HepG2 (cell line): Measurements from ENCODE around the gene GNAI2. TPM values are rescaled to one million over a fixed set of nuclear protein-coding genes. Genes with fewer than 3 reads are reported as not detected.
A peak's percentile ranks its signal among the peaks of the same experiment; 100 is the strongest.

Source experiments
- AGO2 ChIP-seq: fragments of 200-400 bp; formaldehyde crosslinking; optimal IDR thresholded peaks from 2 replicates; pipeline ENCODE3; 2017; ENCODE audit warnings: mild to moderate bottlenecking, low read depth, low read length, moderate library complexity
- ARNT2 ChIP-seq: sonication (generic); formaldehyde crosslinking; IDR thresholded peaks from 2 replicates; pipeline ENCODE4 v1.8.0; 2022; ENCODE audit warnings: mild to moderate bottlenecking, low read depth, missing genetic modification reagents, moderate library complexity
- GLI4 ChIP-seq: sonication (generic); formaldehyde crosslinking; IDR thresholded peaks from 2 replicates; pipeline ENCODE4 v1.5.1; 2020; ENCODE audit warnings: missing genetic modification reagents, mild to moderate bottlenecking, moderate library complexity, borderline replicate concordance
- GMEB1 ChIP-seq: sonication (generic); formaldehyde crosslinking; IDR thresholded peaks from 2 replicates; pipeline ENCODE4 v1.5.1; 2020; ENCODE audit warnings: missing genetic modification reagents, mild to moderate bottlenecking, borderline replicate concordance
- HOXD1 ChIP-seq: sonication (generic); formaldehyde crosslinking; IDR thresholded peaks from 2 replicates; pipeline ENCODE4 v1.5.0; 2020; ENCODE audit warnings: missing genetic modification reagents
- KLF12 ChIP-seq: sonication (generic); formaldehyde crosslinking; IDR thresholded peaks from 2 replicates; pipeline ENCODE4 v1.4.0; 2020; ENCODE audit warnings: missing genetic modification reagents, borderline replicate concordance
- MAF1 ChIP-seq: sonication (generic); formaldehyde crosslinking; IDR thresholded peaks from 2 replicates; pipeline ENCODE4 v1.5.0; 2020; ENCODE audit warnings: missing genetic modification reagents, borderline replicate concordance
- MBD4 ChIP-seq: IDR thresholded peaks from 2 replicates; pipeline ENCODE4 v1.6.1; 2012; ENCODE audit warnings: low read length, inconsistent platforms, borderline replicate concordance
- NAIF1 ChIP-seq: sonication (generic); formaldehyde crosslinking; IDR thresholded peaks from 2 replicates; pipeline ENCODE4 v1.5.0; 2020; ENCODE audit warnings: mild to moderate bottlenecking, missing genetic modification reagents, borderline replicate concordance
- NCOA2 ChIP-seq: sonication (generic); formaldehyde crosslinking; IDR thresholded peaks from 2 replicates; pipeline ENCODE4 v1.8.0; 2022; ENCODE audit warnings: inconsistent platforms
- ONECUT2 ChIP-seq: sonication (generic); formaldehyde crosslinking; IDR thresholded peaks from 2 replicates; pipeline ENCODE4 v1.4.0; 2020; ENCODE audit warnings: missing genetic modification reagents
- SP140L ChIP-seq: sonication (generic); formaldehyde crosslinking; IDR thresholded peaks from 2 replicates; pipeline ENCODE4 v1.4.0; 2020; ENCODE audit warnings: missing genetic modification reagents, borderline replicate concordance
- SRY ChIP-seq: sonication (generic); formaldehyde crosslinking; IDR thresholded peaks from 2 replicates; pipeline ENCODE4 v1.8.0; 2022; ENCODE audit warnings: mild to moderate bottlenecking, missing genetic modification reagents
- TBX2 ChIP-seq: sonication (generic); formaldehyde crosslinking; IDR thresholded peaks from 2 replicates; pipeline ENCODE4 v1.5.0; 2020; ENCODE audit warnings: missing genetic modification reagents, mild to moderate bottlenecking, borderline replicate concordance
- WIZ ChIP-seq: sonication (generic); formaldehyde crosslinking; IDR thresholded peaks from 2 replicates; pipeline ENCODE4 v1.5.1; 2020; ENCODE audit warnings: mild to moderate bottlenecking, missing genetic modification reagents
- ZMAT3 ChIP-seq: sonication (generic); formaldehyde crosslinking; conservative IDR thresholded peaks from 2 replicates; pipeline ENCODE4 v1.7.0; 2021; ENCODE audit warnings: missing genetic modification reagents
- ZNF263 ChIP-seq: sonication (generic); formaldehyde crosslinking; IDR thresholded peaks from 2 replicates; pipeline ENCODE4 v1.4.0; 2020; ENCODE audit warnings: missing genetic modification reagents
- ZNF414 ChIP-seq: sonication (generic); formaldehyde crosslinking; IDR thresholded peaks from 2 replicates; pipeline ENCODE4 v1.5.0; 2020; ENCODE audit warnings: missing genetic modification reagents
- ZNF501 ChIP-seq: sonication (generic); formaldehyde crosslinking; IDR thresholded peaks from 2 replicates; pipeline ENCODE4 v1.5.1; 2020; ENCODE audit warnings: mild to moderate bottlenecking, moderate library complexity, missing genetic modification reagents
- ZNF570 ChIP-seq: sonication (generic); formaldehyde crosslinking; IDR thresholded peaks from 2 replicates; pipeline ENCODE4 v1.4.0; 2020; ENCODE audit warnings: mild to moderate bottlenecking, missing genetic modification reagents, borderline replicate concordance
- ZNF609 ChIP-seq: sonication (generic); formaldehyde crosslinking; IDR thresholded peaks from 2 replicates; pipeline ENCODE4 v1.4.0; 2020; ENCODE audit warnings: mild to moderate bottlenecking, missing genetic modification reagents, borderline replicate concordance
- ZNF747 ChIP-seq: sonication (generic); formaldehyde crosslinking; IDR thresholded peaks from 2 replicates; pipeline ENCODE4 v1.8.1; 2023; ENCODE audit warnings: missing genetic modification reagents, mild to moderate bottlenecking, borderline replicate concordance
- ZNF850 ChIP-seq: sonication (generic); formaldehyde crosslinking; conservative IDR thresholded peaks from 2 replicates; pipeline ENCODE4 v1.9.0; 2021; ENCODE audit warnings: mild to moderate bottlenecking, missing genetic modification reagents
- polyA plus RNA-seq, 8 experiments: library from polyadenylated mRNA; depleted of rRNA in 3 of 8; stranded (reverse) in 7 of 8; unstranded in 1 of 8; fragments of >200 nt; fragmentation: Illumina TruSeq in 4 of 8; extraction: Trizol in 4 of 8; gene quantifications; 2 replicates each; pipeline versions ENCODE4 v1.2.1 to v1.2.3, GENCODE V29; 2011 to 2016; ENCODE audit warnings: low read depth in 4 of 8, missing spikeins in 1 of 8, mixed read lengths in 1 of 8; ENCODE audit not compliant: insufficient read depth in 1 of 8
- total RNA-seq, 5 experiments: library from RNA; depleted of rRNA; stranded (reverse); fragments of >200 nt; fragmentation: Illumina TruSeq; extraction: Trizol; gene quantifications; 2 replicates each; pipeline ENCODE4 v1.2.3, GENCODE V29; 2016; ENCODE audit warnings: low read depth in 1 of 5

The GNAI2 gene
- total and polyA plus RNA-seq, 2 of the 13 experiments (the other 11 are each of a cell fraction or from before 2014, with no cell fraction given), result 51.1 to 66.2 TPM

GRCh38 chr3:50210510-50211367, 25.3 kb upstream of the GNAI2 start (continued):
- peak; percentile 90 for TF ChIP-seq ZNF609 (CRISPR knock-in tag)
- peak; percentile 97 for TF ChIP-seq TBX2 (CRISPR knock-in tag)
- 0 out of 2 replicates have a peak, but pooled peaks have one; percentile 43 for TF ChIP-seq ARNT2 (CRISPR knock-in tag)
- TF ChIP-seq MBD4, result no peak
- peak; percentile 65 for TF ChIP-seq ZMAT3 (CRISPR knock-in tag)
- TF ChIP-seq GMEB1, result peak; percentile 62; the same call in 1 of the 2 replicates
- no peak; the same call in 1 of the 2 replicates for TF ChIP-seq SRY (CRISPR knock-in tag)
- TF ChIP-seq WIZ (CRISPR knock-in tag), result no peak
- no peak for TF ChIP-seq ZNF570 (CRISPR knock-in tag)
- peak; percentile 24 for TF ChIP-seq AGO2
- peak; percentile 93; the same call in 1 of the 2 replicates for TF ChIP-seq ZNF850 (CRISPR knock-in tag)
- TF ChIP-seq ZNF414, result no peak
- peak; percentile 58; the same call in 1 of the 2 replicates for TF ChIP-seq ZNF501 (CRISPR knock-in tag)
- peak; percentile 95 for TF ChIP-seq ONECUT2 (CRISPR knock-in tag)
- peak; percentile 88 for TF ChIP-seq NCOA2 (CRISPR knock-in tag)
- TF ChIP-seq KLF12, result 0 out of 2 replicates have a peak, but pooled peaks have one; percentile 32
- no peak for TF ChIP-seq NAIF1 (CRISPR knock-in tag)
- peak; percentile 95 for TF ChIP-seq ZNF263 (CRISPR knock-in tag)
- TF ChIP-seq HOXD1 (CRISPR knock-in tag), result peak; percentile 99
- 0 out of 2 replicates have a peak, but pooled peaks have one; percentile 43 for TF ChIP-seq GLI4 (CRISPR knock-in tag)
- no peak for TF ChIP-seq MAF1 (CRISPR knock-in tag)
- TF ChIP-seq SP140L (CRISPR knock-in tag), result no peak
- TF ChIP-seq ZNF747 (CRISPR knock-in tag), result no peak; the same call in 1 of the 2 replicates
